GF-D8 (cell line): ENCODE data around the gene PRKCZ.
A peak's percentile ranks its signal among the peaks of the same experiment; 100 is the strongest.

Source experiments
- DNase-seq: peaks from one replicate; lab custom pipeline; 2025; lab: John Stamatoyannopoulos, UW

Gene PRKCZ

DNA sequence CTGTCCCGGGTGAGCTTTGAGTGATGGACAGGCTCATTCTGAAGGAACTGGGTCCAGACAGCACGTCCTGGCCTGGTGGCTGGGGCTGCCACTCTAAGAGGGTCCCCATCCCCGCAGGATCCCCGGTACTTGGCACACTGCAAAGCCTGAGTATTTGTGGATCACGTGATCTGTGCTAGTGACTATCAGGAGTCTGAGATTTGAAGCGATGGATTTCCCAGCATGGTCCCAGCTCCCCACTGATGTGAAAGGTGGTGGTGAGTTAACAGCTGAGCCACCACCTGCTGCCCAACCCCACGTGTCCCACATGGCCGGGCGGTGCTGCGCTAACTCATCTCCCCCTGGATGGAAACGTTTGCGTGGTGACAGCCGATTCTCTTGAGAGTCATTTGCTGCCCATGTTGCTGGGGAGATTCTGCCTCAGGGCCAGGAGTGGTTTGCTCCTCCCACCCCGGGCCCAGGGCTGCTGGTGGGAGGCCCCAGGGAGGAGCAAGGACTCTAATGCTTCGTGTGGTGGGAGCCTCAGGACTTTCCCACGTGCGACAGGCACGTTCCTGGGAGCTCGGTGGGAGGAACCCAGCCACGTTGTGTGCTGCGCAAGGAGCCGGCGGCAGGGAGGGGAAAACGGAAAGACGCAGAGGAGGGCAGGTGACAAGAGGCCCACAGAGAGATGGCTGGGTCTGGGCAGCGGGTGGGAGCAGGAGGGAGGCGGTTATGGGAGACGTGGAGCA, 129.2 kb downstream of the PRKCZ start:
- DNase-seq = no peak

DNA sequence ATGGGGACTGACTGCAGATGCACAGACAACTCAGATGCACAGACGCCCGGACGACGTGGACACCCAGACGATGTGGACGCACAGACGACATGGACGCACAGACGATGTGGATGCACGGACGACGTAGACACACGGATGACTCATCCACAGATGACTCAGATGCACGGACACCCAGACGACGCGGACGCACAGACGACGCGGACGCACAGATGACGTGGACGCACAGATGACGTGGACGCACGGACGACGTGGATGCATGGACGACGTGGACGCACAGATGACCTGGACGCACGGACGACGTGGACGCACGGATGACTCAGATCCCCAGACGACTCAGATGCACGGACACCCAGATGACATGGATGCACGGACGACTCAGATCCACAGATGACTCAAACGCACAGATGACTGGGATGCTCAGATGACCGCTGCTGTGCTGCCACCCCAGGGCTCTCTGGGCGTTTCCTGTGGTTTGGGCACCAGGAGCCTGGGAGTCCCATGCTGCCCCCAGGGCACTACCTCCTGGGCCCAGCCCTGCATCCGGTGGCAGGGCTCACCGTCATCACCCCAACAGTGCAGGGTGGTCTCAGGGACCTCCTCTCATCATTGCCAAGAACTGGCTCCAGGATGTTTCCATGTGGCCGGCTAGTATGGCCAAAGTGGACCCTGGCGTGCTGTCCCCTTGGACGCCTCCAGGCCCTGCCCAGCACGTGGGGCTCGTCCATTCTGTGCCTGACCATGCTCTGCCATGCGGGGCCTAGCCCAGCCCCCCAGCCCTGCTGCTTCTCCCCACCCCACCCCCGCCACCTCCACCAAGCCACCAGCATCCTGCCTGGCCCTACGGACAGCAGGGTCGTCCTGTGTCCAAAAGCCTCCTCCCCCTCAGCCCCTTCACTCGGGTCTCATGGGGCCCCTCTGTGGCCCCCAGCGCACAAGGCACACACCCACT, 130.4 kb downstream of the PRKCZ start:
- no peak for DNase-seq

DNA sequence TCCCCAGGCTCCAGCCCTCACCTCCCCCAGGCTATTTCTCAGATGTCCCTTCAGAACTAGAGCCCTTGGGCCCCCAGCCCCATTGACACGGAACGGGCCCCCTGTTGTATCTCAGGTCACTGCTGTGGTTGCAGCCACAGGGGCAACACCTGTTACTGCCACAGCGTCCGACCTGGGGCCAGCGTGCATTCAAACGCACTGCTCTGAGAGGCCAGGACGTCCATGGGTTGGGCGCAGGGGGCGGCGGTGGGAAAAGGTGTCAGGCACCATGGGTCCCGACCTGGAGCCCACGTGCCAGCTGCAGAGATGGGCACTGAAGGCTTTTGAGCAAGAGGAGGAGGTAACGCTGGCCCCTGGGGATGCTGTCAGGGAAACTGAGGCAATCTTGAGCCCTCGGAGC, 131.1 kb downstream of the PRKCZ start:
- no peak for DNase-seq

DNA sequence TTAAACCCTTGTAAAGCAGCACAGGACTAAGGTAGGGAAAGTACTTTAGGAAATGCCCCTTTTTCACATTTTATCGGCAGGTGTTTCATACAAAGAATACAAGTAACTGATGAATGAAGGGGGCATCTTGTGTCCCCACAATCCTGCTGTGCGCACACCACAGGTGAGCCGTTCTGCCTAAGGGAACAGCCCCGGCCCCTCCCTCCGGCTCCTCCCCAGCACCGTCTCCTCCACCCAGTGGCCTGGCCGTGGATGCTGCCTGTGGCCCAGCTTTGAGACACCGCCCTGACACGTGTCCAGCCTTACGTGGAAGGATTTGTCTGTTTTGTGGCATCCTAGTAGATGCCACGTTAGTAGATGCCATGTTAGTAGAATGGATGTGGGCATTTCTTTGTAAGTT, 131.5 kb downstream of the PRKCZ start:
- DNase-seq = no peak

DNA sequence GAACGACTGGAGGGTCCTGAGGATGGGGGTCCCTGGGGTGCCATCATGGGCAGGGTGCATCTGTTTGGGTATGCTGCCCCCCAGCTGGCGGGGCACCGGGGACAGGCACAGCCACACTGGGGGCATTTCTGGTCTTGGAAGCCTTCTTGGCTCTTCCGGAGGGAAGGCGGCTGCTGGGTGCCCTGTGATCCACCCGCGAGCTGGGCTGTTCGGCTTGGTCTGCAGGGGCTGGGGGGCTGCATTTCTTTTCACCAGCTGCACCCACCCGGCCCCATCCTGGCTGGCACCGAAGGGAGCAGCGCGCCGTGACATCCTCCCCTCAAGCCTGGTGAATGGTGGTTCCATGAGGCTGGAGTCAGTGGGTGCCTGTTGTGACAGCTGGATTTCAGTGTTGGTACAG, 132.2 kb downstream of the PRKCZ start:
- no peak for DNase-seq

DNA sequence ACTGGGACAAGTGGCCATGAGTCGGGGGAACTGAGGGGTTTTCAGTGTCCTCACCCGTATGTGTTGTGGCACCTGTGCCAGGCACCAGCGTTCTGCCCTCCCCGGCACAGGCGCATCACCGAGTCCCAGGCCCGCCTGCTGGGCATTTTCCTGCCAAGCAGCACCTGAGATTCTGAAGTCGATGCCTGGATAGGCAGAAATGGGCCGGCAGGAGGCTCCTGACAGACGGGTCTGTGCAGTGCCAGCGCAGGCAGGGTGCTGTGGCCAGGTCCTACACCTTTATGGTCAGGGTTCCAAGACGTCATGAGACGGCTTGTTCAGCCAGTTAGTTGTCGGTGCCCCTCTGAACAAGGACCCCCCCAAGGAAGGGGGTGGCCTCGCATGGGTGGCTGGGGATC, 133.7 kb downstream of the PRKCZ start:
- no peak for DNase-seq

DNA sequence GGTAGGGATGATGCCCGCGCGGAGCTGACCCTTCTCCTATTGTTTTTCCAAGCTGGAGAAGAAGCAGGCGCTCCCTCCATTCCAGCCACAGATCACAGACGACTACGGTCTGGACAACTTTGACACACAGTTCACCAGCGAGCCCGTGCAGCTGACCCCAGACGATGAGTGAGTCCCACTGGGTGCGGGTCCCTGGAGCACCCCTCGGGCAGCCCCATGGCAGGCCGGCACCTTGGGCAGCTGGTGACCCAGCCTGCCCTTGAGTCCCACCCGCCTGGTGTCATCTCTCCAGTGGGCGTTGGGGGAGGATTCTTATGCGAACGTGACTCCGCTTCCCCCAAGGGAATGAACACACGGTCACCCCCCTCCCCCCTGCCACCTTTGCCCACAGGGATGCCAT, 134.3 kb downstream of the PRKCZ start:
- DNase-seq = no peak

DNA sequence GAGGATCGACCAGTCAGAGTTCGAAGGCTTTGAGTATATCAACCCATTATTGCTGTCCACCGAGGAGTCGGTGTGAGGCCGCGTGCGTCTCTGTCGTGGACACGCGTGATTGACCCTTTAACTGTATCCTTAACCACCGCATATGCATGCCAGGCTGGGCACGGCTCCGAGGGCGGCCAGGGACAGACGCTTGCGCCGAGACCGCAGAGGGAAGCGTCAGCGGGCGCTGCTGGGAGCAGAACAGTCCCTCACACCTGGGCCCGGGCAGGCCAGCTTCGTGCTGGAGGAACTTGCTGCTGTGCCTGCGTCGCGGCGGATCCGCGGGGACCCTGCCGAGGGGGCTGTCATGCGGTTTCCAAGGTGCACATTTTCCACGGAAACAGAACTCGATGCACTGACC, 134.7 kb downstream of the PRKCZ start:
- no peak for DNase-seq

DNA sequence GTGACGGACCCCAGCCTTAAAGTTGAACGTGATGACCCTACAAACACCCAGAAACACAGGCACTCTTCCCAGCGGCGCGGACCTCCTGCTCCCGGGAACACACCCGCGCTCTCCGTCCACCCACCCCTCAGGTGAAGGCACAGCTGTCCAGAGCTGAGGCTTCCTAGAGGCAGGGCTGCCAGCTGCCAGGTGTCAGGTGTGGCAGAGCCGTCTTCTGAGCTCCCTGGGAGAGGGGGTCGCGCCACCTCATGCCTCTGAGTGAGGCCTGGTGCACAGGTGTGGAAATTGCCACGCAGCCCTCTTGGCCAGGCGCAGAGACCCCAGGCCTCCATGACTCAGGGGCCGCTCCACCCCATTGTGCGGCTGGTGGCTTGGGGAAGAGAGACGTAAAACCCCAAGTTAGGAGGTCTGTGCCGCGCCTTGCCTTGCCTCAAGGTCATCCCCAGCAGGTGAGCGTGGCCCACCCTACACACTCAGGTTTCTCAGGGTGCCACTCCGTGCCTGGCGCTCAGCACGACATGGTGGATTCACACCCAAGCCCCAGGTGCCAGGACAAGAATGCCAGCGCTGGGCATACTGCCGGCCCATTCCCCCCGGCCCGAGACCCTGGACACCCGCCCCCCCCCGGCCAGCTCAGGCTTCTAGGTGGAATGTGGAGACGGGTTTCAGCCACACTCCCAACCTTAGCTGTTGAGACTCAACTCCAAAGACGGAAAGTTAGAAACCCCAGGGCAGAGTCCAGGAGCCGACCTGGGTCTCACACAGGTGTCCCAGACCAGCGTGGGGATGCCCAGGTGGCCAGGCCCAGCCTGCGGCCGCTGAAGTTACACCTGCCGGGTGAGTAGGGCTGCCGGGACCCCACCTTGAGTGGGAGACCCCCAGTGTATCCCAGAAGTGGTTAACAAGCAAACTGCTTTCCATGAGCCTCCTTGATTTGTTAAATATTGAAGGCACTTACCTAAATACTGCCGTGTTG, 136.0 kb downstream of the PRKCZ start:
- no peak for DNase-seq

DNA sequence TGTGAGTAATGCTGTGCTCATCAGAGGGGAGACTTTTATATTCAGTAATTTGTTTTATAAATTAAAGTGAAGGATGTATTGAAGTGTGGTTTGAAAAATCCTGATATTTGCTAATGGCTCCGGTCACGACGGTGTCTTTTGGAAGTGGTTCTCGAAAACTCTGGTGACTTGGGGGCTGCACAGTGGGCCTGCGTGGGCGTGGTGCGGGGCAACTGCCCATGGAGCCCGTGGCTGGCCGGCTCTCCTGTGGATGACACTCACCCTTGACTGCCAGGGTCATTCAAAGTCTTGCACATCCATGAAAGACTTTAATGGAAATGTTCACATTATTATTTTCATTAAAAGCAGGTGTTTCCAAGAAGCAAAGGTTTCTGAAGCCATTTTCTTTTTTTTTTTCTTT, 136.7 kb downstream of the PRKCZ start:
- no peak for DNase-seq

DNA sequence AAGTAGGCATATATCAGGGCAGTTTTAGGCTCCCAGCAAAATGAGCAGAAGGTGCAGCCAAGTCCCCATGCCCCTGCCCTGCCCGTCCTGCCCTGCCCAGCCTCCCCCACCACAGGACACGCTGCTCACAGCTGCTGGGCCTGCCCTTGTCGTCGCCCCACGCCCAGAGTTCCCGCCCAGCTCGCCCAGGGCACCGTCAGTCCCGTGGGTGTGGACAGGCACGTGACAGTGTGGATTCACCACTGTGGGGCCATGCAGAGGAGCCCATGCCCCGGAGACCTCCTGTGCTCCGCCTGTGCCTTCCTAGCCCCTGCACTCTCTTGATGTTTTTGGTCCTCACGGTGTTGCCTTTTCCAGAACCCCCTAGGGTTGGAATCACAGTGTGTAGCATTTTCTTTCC, 137.4 kb downstream of the PRKCZ start:
- no peak for DNase-seq

DNA sequence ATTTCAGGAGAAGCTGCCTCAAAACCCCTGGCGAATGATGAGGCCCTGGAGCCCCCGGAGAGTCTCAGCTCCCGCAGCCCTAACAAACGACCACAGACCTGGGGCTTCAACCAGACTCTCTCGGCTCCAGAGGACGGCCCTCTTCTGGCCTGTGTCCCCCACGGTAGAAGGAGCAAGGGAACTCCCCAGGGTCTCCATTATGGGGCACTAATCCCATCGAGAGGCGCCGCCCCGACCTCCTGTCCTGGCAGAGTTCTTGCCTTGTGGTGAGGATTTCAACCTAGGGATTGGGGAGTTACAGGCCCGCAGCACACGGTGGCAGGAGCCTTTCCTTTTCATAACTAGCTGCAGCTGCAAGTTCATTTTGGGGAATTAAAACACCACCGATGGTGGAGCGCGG, 138.1 kb downstream of the PRKCZ start:
- DNase-seq = no peak

DNA sequence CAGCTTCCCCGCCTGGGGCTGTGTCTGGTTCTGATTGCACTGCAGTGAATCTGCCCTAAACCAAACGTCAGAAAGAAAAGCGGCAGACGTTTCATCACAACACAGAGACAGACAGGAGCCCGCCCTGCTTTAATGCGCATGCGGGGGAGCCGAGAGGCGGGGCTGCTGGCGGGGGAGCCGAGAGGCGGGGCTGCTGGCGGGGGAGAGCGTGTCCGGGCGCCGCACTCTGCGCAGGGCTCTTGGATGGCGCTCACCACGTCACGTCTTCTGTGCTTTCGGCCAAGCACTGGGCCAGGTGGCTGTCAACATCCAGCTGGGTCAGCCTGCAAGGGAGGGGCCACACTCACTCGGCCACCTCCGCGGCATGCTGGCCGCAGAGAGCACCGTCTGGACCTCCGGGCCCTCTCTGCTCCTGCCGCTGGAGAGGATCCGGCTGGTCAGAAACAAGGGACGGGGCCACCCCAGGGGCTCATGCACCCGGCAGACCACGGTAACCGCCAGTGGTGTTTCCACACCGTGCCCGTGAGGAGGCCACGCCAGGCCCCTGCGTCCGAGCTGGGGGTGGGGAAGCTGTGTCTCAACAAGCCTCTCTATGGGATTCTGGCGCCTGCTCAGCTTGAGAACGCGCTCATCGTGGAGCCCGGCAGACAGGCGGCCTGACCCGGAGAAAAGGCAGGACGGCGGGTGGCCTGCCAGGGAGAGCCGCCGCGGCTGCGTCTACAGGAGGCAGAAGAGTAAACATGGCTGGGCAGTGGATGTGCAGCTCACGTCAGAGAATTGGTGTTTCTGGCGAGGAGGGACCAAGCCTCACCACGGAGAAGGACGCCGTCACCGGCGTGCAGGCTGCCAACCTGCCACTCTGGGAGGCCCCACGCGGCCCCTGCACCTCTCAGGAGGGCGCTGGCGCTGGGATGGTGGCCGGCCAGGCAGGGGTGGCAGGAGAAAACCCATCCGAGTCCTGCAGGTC, 139.5 kb downstream of the PRKCZ start:
- DNase-seq = peak; percentile 60

DNA sequence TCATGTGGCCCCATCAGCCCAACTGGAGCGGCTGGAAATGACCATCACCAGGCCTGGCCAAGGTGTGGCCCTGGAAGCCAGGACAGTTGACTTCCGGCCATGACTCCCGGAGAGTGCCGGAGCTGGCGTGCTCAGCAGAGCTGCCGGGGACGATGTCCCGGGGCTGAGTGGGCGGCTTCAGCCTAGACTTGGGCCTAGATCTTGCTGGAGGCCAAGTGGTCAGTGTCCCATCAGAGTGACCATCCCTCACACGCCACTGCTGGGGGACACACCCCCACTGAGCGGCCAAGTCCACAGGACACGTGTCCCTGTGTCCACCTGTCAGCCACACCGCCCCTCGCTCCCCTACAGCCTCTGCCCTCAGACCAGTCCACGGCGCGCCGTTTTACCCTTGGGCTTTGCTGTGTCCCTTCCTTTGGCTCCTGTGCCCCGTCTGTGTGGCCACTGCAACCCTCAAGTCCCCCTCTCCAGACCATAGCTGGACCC, 140.3 kb downstream of the PRKCZ start:
- DNase-seq = no peak

DNA sequence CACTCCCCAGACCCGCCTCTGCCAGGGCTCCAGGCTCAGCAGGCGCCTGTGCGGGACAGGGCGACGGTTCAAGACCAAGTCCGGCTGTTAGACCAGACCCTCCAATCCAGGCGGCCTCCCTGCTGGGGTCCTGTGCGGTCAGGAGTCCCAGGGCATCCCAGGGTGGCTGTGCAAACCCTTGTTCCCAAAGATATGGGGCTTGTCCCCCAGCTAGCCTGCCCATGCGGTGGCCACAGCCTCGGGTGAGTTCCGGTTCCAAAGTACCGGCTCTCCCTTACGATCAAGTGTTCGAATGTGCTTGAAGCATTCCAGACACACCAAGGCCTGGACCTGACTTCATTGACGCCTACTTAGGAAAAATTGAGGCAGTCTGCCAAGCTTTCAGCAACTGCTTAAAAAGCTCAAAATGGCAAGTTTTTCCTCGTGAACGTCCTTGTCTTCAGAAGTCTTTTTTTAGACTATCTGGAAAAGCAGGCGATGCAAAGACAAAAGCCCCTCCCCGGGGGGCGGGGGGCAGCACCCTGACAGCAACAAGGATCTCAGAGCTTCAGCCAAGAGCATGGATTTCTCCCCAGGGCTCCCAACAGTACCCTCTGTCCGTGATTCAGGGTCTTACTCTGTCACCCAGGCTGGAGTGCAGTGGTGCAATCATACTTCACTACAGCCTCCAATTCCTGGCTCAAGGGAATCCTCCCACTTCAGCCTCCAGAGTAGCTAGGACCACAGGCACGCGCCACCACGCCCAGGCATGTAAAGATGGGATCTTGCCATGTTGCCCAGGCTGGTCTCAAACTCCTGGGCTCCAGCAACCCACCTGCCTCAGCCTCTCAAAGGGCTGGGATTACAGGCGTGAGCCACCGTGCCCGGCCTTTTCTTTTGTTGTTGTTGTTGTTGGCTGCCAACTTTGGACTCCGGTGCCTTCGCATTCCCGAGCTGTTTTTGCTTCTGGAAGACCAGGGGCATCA, 142.1 kb downstream of the PRKCZ start:
- no peak for DNase-seq

DNA sequence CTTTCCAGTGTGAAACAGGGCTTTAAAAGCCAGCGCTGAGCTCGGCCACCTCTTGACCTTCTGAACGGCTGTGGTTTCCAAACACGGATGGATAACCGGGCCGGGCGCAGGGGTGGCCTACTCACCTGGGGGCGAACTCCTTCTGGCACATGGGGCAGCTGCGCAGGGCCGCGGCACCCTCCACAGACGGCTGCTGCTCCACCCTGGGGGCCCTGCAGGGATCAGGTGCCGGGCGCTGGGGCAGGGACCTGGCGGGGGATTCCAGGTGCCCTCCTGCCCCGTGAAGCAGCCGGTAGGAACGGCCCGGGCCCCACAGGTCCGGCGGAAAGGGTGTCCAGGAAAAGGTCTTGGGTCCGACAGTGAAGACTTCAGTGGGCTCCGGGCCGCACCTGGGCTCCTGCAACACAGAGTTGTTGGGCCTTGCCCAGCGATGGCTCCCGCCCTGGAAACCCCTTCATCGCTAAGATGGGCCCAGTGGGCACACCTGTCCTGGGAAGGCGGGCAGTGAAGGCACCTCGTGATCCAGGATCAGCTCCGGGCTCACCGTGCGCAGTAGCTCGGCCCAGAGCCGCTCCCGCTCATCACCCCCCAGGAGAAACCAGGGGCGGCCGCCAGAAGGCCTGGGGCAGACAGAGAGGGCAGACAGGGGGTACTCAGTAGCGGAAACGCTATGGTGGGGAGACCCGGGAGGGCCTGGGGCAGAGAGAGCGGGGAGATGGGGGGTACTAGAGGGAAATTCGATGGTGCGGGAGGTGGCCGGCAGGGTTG, 143.5 kb downstream of the PRKCZ start:
- DNase-seq = no peak

DNA sequence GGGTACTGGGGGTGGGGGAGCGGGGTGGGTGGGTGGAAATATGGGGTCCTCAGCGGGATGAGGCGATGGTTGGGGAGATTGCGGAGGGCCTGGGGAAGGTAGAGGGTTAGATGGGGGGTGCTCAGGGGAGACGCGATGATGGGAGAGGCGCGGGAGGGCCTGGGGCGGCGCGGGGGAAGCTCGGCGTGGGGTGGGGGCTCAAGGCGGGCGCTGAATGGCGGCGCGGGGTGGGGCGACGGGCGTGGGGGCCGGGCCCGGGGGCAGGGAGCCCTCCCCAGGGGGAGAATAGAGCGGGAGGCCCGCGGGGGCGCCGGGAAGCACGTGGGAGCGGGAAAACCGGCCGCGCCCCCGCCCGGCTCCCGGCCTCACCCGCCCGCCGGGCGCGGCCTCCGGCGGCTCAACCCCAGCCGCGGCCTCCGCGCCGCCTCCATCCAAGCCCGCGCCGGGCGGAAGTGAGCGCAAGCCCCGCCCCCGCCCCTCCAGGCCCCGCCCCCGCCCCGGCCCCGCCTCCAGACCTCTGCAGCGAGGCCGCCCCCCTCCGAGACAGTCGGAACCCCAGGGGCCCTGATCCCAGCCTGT, 144.2 kb downstream of the PRKCZ start, which contains the start of gene FAAP20:
Gene FAAP20, minus strand, starts transcription at position 454 of the 579 bp plus-strand sequence. Its CDS starts 23 bp downstream, at position 431.
- peak; percentile 4 for DNase-seq
